ENCODE measurements around the gene GRM4.

GRCh38 chr6:34104628-34105027 lies 41.3 kb downstream of the GRM4 start:
- TF ChIP-seq CTCF (IDR thresholded peaks at IDR 0.05): no peak
- no peak for TF ChIP-seq POLR2A (IDR thresholded peaks at IDR 0.05)

Measured in heart left ventricle (tissue), 13 donors.